Activated T-cell treated with anti-CD3 and anti-CD28 coated beads, Interleukin-2, amount 50 U/mL, for 72 hours (primary cell): ENCODE results near the gene CLDN4. TPM values are rescaled to one million over a fixed set of nuclear protein-coding genes. Genes with fewer than 3 reads are reported as not detected.
A peak's percentile ranks its signal among the peaks of the same experiment; 100 is the strongest.
"Not testable (repeated sequence)": the region's sequence is repeated elsewhere in the genome, so short reads cannot be mapped to it uniquely, and the experiment has no call there.

Experiments used
- ATAC-seq, 2 donors: fragments of 150-1000 bp; cut with Tn5 transposase; replicated peaks in 1 of 2; 2 replicates each; pipeline ENCODE4 v1.10.0; 2021; ENCODE audit warnings: moderate library complexity in 2 of 2, mild to moderate bottlenecking in 1 of 2
- DNase-seq, 2 donors: peaks; one replicate each; pipeline ENCODE4 v3.0.0; 2021 to 2022; ENCODE audit warnings: mixed read lengths in 1 of 2
- H3K27ac Mint-ChIP-seq: one replicate; pipeline ENCODE4 v1.8.0; 2022; ENCODE audit warnings: mild to moderate bottlenecking, moderate library complexity, mixed read lengths
- H3K27me3 Mint-ChIP-seq: one replicate; pipeline ENCODE4 v1.8.0; 2022; ENCODE audit warnings: low read depth, mixed read lengths
- H3K36me3 Mint-ChIP-seq, 2 donors: one replicate each; pipeline ENCODE4 v1.8.0; 2022; ENCODE audit warnings: mixed read lengths in 2 of 2, mild to moderate bottlenecking in 1 of 2; ENCODE audit not compliant: insufficient read depth in 2 of 2
- H3K4me1 Mint-ChIP-seq: one replicate; pipeline ENCODE4 v1.8.0; 2022; ENCODE audit warnings: low read depth, mixed read lengths
- H3K4me3 Mint-ChIP-seq, 2 donors: one replicate each; pipeline ENCODE4 v1.8.0; 2022; ENCODE audit warnings: mild to moderate bottlenecking in 2 of 2, mixed read lengths in 2 of 2, moderate library complexity in 2 of 2
- H3K9me3 Mint-ChIP-seq, 2 donors: one replicate each; pipeline ENCODE4 v1.8.0; 2022; ENCODE audit warnings: mixed read lengths in 2 of 2
- total RNA-seq, 2 donors: library from RNA; stranded (reverse); gene quantifications; one replicate each; pipeline ENCODE4 v1.2.3, GENCODE V29; 2022

Gene CLDN4
- total RNA-seq, 2 donors from 2014 or later = 0.34 to 0.53 TPM

- no peak overlapping the region for H3K27ac Mint-ChIP-seq
These were observed 1.8 kb upstream of the CLDN4 start for GRCh38 chr7:73828972-73829371.

DNA sequence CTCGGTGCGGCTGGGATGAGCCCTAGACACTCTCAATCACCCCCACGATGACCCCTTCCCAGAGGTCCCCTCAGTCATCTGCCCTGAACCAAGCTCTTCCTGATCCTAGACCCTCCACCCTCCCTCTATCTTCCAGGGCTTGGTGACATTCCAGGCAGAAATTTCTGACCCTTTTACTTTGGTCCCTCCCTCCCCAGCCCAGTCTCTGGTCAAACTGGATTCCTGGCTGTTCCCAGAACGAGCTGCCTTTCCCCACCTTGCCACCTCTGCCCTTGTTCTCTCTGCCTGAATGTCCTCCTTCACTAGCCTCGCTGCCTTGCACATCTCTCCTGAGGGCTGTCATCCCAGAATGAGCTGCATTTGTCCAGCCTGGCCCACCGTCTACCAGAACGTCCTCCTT lies 1.3 kb upstream of the CLDN4 start:
- Mint-ChIP-seq H3K27me3 (peaks cover 29% of the 10 kb centered on the region), H3K36me3 (no peaks in the 10 kb centered on the region), H3K4me3 (no peak overlapping the region), H3K27ac (no peak overlapping the region), H3K4me1 (peaks cover 26% of the 10 kb centered on the region), H3K9me3 (no peaks in the 10 kb centered on the region)
- DNase-seq (no peak), ATAC-seq (no peak)

More at GRCh38 chr7:73828972-73829371, 1.8 kb upstream of the CLDN4 start:
- Mint-ChIP-seq H3K9me3 (no peaks in the 10 kb centered on the region), H3K4me3 (peak overlapping the region in 1 of 2 donors; percentile 5), H3K36me3 (no peaks in the 10 kb centered on the region), H3K27me3 (peaks cover 29% of the 10 kb centered on the region), H3K4me1 (peaks cover 26% of the 10 kb centered on the region)
- DNase-seq (no peak), ATAC-seq (no peak)

GRCh38 chr7:73829921-73830680 lies 695 bp upstream of the CLDN4 start:
- H3K27ac Mint-ChIP-seq = no peak overlapping the region

GRCh38 chr7:73831584-73831833 lies 713 bp downstream of the CLDN4 start:
- ATAC-seq (no peak), DNase-seq (no peak)
- Mint-ChIP-seq H3K36me3 (no peaks in the 10 kb centered on the region), H3K27ac (no peak overlapping the region), H3K4me3 (no peak overlapping the region), H3K9me3 (no peaks in the 10 kb centered on the region), H3K27me3 (peaks cover 21% of the 10 kb centered on the region), H3K4me1 (peaks cover 26% of the 10 kb centered on the region)

More at GRCh38 chr7:73829921-73830680, 695 bp upstream of the CLDN4 start:
- ATAC-seq (no peak), DNase-seq (no peak)
- Mint-ChIP-seq H3K4me1 (peaks cover 26% of the 10 kb centered on the region), H3K9me3 (no peaks in the 10 kb centered on the region), H3K27me3 (peaks cover 29% of the 10 kb centered on the region), H3K4me3 (no peak overlapping the region), H3K36me3 (no peaks in the 10 kb centered on the region)

DNA sequence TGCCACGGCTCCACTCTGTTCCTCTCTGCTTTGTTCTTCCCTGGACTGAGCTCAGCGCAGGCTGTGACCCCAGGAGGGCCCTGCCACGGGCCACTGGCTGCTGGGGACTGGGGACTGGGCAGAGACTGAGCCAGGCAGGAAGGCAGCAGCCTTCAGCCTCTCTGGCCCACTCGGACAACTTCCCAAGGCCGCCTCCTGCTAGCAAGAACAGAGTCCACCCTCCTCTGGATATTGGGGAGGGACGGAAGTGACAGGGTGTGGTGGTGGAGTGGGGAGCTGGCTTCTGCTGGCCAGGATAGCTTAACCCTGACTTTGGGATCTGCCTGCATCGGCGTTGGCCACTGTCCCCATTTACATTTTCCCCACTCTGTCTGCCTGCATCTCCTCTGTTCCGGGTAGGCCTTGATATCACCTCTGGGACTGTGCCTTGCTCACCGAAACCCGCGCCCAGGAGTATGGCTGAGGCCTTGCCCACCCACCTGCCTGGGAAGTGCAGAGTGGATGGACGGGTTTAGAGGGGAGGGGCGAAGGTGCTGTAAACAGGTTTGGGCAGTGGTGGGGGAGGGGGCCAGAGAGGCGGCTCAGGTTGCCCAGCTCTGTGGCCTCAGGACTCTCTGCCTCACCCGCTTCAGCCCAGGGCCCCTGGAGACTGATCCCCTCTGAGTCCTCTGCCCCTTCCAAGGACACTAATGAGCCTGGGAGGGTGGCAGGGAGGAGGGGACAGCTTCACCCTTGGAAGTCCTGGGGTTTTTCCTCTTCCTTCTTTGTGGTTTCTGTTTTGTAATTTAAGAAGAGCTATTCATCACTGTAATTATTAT lies 1.2 kb downstream of the CLDN4 start:
- no peaks in the 10 kb centered on the region for H3K9me3 Mint-ChIP-seq
- no peak for DNase-seq
- H3K4me1 Mint-ChIP-seq = peaks cover 21% of the 10 kb centered on the region
- H3K27me3 Mint-ChIP-seq = peaks cover 16% of the 10 kb centered on the region
- H3K27ac Mint-ChIP-seq = no peak overlapping the region
- no peak for ATAC-seq
- H3K4me3 Mint-ChIP-seq = no peak overlapping the region
- H3K36me3 Mint-ChIP-seq = no peaks in the 10 kb centered on the region

GRCh38 chr7:73832806-73833205 lies 2.0 kb downstream of the CLDN4 start:
- no peak overlapping the region for H3K4me3 Mint-ChIP-seq
- H3K9me3 Mint-ChIP-seq = no peaks in the 10 kb centered on the region
- DNase-seq (no peak), ATAC-seq (no peak)
- no peaks in the 10 kb centered on the region for H3K36me3 Mint-ChIP-seq
- no peak overlapping the region for H3K27ac Mint-ChIP-seq
- peaks cover 13% of the 10 kb centered on the region for H3K4me1 Mint-ChIP-seq
- H3K27me3 Mint-ChIP-seq = peaks cover 8% of the 10 kb centered on the region

GRCh38 chr7:73833251-73833919 lies 2.6 kb downstream of the CLDN4 start:
- Mint-ChIP-seq H3K27ac (no peak overlapping the region), H3K36me3 (no peaks in the 10 kb centered on the region), H3K4me1 (peaks cover 7% of the 10 kb centered on the region), H3K4me3 (no peak overlapping the region), H3K27me3 (peaks cover 6% of the 10 kb centered on the region), H3K9me3 (no peaks in the 10 kb centered on the region)
- DNase-seq (no peak), ATAC-seq (no peak)

DNA sequence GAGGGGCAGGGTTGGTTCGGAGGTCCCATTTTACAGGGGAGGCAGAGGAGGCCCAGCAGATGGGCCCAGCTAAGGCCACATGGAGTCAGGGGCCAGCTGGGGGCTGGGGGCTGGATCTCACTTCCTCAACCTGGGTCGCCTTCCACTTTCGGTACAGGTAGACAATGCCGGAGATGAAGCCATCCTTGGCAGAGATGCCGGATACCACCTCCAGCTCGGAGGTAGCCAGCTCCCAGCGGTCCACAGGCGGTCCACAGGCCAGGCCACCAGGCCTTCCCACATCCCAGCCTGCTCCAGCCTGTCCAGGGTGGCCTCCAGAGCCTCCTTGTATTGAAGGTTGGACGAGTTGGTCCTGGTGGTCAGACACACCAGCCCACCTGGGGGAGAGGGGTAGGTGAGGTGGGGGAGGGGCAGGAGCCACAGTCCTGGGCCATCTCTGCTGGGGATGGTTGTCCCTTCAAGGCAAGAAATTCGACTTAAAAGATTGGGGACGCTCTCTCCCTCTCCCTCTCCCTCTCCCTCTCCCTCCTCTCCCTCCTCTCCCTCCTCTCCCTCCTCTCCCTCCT lies 3.9 kb downstream of the CLDN4 start:
- H3K9me3 Mint-ChIP-seq = no peaks in the 10 kb centered on the region
- H3K4me1 Mint-ChIP-seq = no peaks in the 10 kb centered on the region
- DNase-seq = no peak
- no peak overlapping the region for H3K27ac Mint-ChIP-seq
- no peak for ATAC-seq
- no peak overlapping the region for H3K4me3 Mint-ChIP-seq
- H3K27me3 Mint-ChIP-seq = no peaks in the 10 kb centered on the region
- no peaks in the 10 kb centered on the region for H3K36me3 Mint-ChIP-seq

DNA sequence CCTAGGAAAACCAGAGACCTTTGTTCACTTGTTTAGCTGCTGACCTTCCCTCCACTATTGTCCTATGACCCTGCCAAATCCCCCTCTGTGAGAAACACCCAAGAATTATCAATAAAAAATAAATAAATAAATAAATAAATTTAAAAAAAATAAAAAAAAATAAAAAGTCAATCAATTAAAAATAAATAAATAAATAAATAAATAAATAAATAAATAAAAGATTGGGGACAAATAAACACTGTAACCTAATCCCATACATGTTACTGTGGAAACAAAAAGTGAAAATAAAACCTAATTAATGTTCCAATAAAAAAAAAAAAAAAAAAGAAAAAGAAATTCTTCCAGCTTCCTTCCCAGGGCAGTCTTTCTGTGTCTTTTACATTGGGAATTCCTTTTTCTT lies 6.4 kb downstream of the CLDN4 start:
- H3K27me3 Mint-ChIP-seq, H3K36me3 Mint-ChIP-seq, H3K9me3 Mint-ChIP-seq, H3K27ac Mint-ChIP-seq, DNase-seq, H3K4me1 Mint-ChIP-seq, H3K4me3 Mint-ChIP-seq, ATAC-seq: not testable (repeated sequence)

DNA sequence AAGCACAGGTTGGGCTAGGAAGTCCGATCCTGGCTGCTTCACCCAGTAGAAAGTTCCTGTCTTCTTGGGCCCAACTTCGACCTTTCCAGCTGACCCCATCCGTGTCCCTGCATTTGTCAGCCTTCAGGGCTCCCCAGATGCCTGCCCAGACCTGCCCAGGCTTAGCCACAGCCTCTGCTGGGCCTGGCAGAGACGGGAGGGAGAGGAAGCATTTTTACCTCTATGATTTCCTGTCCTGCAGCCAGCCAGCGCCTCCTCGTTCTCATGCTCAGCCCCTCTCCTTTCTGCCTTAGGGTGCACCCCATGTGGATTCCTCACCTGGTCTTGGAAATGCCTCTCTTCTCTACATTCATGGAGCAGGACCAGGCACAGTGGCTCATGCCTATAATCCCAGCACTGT lies 7.8 kb downstream of the CLDN4 start:
- no peak overlapping the region for H3K27ac Mint-ChIP-seq
- H3K36me3 Mint-ChIP-seq = no peaks in the 10 kb centered on the region
- ATAC-seq (no peak), DNase-seq (no peak)
- no peaks in the 10 kb centered on the region for H3K9me3 Mint-ChIP-seq
- H3K4me1 Mint-ChIP-seq = no peaks in the 10 kb centered on the region
- H3K27me3 Mint-ChIP-seq = peaks cover 2% of the 10 kb centered on the region
- no peak overlapping the region for H3K4me3 Mint-ChIP-seq

DNA sequence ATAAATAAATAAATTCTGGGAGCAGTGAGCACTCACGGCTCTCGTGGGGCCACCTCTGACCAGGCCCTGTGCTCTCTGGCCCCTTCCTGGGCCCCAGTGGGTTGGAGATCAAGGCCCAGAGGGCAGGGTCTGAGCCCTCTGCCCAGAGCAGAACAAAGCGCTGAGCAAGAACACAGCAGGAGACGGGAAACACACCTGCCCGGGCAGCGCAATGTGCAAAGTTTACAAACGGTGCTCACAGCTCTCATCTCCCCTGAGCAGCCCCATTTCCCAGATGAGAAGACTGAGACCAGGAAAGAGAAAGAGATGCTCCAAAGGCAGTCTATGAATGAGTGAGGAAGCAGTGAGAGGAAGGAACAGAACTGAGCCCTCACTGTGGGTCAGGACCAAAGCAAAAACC lies 8.5 kb downstream of the CLDN4 start:
- Mint-ChIP-seq H3K27me3 (peaks cover 6% of the 10 kb centered on the region), H3K36me3 (no peaks in the 10 kb centered on the region), H3K27ac (no peak overlapping the region), H3K9me3 (no peaks in the 10 kb centered on the region), H3K4me1 (no peaks in the 10 kb centered on the region), H3K4me3 (no peak overlapping the region)
- ATAC-seq (no peak), DNase-seq (no peak)

DNA sequence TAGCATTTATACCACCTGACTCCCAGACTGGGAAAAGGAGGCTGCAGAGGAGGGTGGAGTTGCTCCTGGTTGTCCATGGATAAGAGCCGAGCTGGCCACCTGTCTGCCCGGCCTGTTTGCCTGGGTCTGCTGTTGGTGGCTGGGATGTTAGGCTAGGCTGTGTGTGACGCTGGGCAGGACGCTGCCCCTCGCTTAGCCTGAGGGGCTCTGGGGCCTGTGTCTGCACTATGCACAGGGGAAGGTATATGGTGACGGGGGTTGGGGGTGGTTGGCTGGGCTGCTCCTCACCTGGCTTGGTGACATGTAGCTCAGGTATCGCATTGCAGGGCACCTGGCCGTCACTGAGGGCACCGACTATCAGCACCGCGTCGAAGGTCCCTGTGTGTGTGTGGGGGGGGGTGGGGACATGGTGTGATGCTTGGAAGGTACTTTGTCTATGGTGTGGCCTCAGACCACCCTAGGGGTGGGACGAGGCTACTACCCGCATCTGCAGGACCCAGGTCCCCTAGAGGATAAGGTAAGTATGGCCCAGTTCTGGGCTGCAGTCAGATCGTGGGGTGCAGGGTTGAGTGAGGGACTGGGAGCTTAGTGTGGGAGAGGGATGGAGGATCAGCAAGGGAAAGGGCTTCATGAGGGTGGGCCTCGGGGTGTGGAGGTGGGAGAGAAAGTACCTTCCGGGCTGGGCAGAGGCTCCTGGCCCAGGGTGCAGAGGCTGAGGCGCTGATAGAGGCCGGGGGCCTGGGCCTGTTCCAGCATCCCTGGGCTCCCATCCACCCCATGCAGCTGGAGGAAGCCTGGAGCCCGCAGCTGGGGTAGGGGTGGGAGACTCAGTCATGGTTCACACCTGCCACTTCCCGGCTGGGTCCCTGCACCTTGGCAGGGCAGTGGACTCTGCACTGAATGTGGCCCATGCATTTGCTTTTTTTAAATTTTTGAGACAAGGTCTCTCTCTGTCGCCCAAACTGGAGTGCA lies 9.2 kb downstream of the CLDN4 start:
- Mint-ChIP-seq H3K4me3 (no peak overlapping the region), H3K27ac (no peak overlapping the region), H3K9me3 (no peaks in the 10 kb centered on the region), H3K36me3 (no peaks in the 10 kb centered on the region), H3K27me3 (peaks cover 6% of the 10 kb centered on the region), H3K4me1 (no peaks in the 10 kb centered on the region)
- DNase-seq = no peak
- no peak for ATAC-seq
